B cell (primary cell): ENCODE measurements around the gene GEMIN4.

Experiments used
- CTCF ChIP-seq: fragments of 200-600 bp; IDR thresholded peaks from one replicate; pipeline ENCODE4 v1.8.0; 2022; ENCODE audit warnings: antibody characterized with exemption, mild to moderate bottlenecking
- EZH2 ChIP-seq: IDR thresholded peaks from 2 replicates; pipeline ENCODE4 v1.6.1; 2012; ENCODE audit warnings: borderline replicate concordance, low read depth, mild to moderate bottlenecking, moderate library complexity, low read length; ENCODE audit not compliant: insufficient read depth, poor library complexity, severe bottlenecking

- TF ChIP-seq CTCF (peak; percentile 83), EZH2 (no peak)
Observed at GRCh38 chr17:700504-701094, 51.5 kb downstream of the GEMIN4 start.
